IgD-negative memory B cell (primary cell): ENCODE measurements around the gene PDHA1. TPM values are rescaled to one million over a fixed set of nuclear protein-coding genes. Genes with fewer than 3 reads are reported as not detected.

Experiments used
- H3K27ac Mint-ChIP-seq, 3 donors: one replicate each; pipeline ENCODE4 v1.8.0; 2020 to 2022; ENCODE audit warnings: mild to moderate bottlenecking in 3 of 3, mixed read lengths in 3 of 3, moderate library complexity in 1 of 3
- H3K27me3 Mint-ChIP-seq: one replicate; pipeline ENCODE4 v1.8.0; 2021; ENCODE audit warnings: mixed read lengths
- H3K36me3 Mint-ChIP-seq: one replicate; pipeline ENCODE4 v1.8.0; 2020; ENCODE audit warnings: mild to moderate bottlenecking, mixed read lengths
- H3K4me1 Mint-ChIP-seq, 3 donors: one replicate each; pipeline ENCODE4 v1.8.0; 2020 to 2022; ENCODE audit warnings: mixed read lengths in 3 of 3, mild to moderate bottlenecking in 1 of 3
- H3K4me3 Mint-ChIP-seq, 4 donors: one replicate each; pipeline ENCODE4 v1.8.0; 2020 to 2022; ENCODE audit warnings: mild to moderate bottlenecking in 4 of 4, mixed read lengths in 4 of 4, moderate library complexity in 3 of 4
- H3K9me3 Mint-ChIP-seq, 3 donors: one replicate each; pipeline ENCODE4 v1.8.0; 2020 to 2021; ENCODE audit warnings: mixed read lengths in 3 of 3, mild to moderate bottlenecking in 1 of 3
- polyA plus RNA-seq: library from polyadenylated mRNA; unstranded; fragments of 300-500 nt; fragmentation: Illumina TruSeq; gene quantifications from one replicate; pipeline ENCODE4 v1.2.3, GENCODE V29; 2021

PDHA1 gene
- polyA plus RNA-seq: 96.4 TPM

DNA sequence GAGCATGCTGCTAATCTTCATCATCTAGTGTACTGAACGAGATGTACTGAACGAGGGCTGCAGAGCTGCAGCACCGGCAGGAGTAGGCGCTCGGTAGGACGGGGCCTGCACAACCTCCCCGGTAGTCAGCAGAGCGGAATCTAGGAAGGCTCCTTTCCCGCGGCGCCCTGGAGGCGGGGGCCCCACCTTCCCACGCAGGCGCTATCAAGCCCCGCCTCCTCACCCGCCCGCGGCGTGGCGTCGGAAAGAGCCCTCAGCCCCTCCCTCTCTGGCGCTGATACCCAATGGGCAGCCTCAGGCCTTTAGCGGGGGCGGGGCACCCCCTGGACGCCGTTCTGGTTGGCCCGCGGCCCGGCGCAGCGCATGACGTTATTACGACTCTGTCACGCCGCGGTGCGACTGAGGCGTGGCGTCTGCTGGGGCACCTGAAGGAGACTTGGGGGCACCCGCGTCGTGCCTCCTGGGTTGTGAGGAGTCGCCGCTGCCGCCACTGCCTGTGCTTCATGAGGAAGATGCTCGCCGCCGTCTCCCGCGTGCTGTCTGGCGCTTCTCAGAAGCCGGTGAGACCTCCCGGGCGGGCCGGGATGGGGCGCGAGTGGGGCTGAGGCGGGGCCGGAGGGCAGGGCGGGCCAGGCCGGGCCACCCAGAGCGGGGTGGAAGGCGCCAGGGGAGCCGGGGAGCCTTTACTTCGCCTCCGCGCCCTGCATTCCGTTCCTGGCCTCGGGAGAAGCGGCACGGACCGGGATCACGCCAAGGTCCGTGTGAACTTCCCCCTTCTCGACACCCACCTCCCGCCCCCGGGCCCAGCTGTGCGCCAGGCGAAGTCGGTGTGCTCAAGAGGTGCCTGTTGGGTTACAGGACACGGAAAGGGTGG lies at the start of gene PDHA1:
PDHA1 (plus strand) TSS at position 393 of the 874 bp plus-strand sequence; CDS start at position 504, 111 bp downstream.
- H3K9me3 Mint-ChIP-seq: no peaks in the 10 kb centered on the region
- peaks cover 2% of the 10 kb centered on the region for H3K27me3 Mint-ChIP-seq
- peak within 1 kb of the TSS; percentile 86 to 95 (median 94) for H3K4me3 Mint-ChIP-seq
- peak within 1 kb of the TSS; percentile 73 to 92 (median 73) for H3K27ac Mint-ChIP-seq
- peaks cover 3% of the 10 kb centered on the region for H3K36me3 Mint-ChIP-seq
- H3K4me1 Mint-ChIP-seq: peaks cover 5 to 14% (median 7%) of the 10 kb centered on the region in 3 donors

DNA sequence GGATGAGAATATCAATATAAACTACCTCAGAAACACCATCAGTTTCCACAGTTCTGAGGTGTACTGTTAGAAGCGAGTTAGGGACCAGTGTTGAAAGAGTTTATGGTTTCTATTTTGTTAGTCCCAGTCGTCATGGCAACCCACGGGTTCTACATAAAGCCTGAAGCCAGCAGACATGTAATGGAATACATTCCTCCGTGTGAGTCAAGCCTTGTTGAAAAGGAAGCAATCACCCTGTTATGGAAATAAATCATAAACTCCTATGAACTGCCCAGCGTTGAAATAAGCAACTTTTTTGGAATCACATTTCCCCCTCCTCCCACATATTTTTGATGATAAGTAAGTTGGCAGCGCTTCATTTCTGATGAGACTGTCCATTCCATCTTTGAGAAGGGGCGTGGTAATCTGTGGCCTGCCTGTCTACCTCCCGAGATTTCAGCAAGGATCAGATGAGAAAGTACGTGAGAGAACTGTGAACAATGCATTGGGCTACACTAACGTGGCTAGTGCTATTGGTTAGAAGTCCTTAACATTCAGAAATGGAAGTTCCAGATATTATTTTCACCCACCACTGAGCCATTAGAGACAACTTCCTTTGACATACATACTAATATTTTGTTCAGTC lies 40.4 kb upstream of the PDHA1 start:
- H3K4me1 Mint-ChIP-seq: no peaks in the 10 kb centered on the region
- no peak overlapping the region for H3K4me3 Mint-ChIP-seq
- H3K27ac Mint-ChIP-seq: no peak overlapping the region
- H3K36me3 Mint-ChIP-seq: no peaks in the 10 kb centered on the region
- peaks cover 3% of the 10 kb centered on the region for H3K27me3 Mint-ChIP-seq
- no peaks in the 10 kb centered on the region for H3K9me3 Mint-ChIP-seq

DNA sequence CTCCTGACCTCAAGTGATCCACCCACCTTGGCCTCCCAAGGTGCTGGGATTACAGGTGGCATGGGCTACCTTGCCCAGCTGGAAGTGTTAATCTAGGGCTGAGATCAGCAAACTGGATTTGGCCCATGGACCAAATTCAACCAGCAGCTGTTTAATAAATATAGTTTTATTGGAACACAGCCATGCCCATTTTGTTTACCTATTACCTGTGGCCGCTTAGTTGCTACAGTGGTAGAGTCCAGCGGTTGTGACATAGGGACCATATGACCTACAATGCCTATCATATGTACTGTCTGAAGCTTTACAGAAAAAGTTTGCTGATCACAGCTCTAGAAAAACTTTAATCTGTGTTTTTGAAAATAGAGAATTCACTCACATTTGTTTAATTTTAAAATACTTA lies 17.2 kb upstream of the PDHA1 start:
- Mint-ChIP-seq H3K27ac (no peak overlapping the region), H3K4me3 (no peak overlapping the region), H3K36me3 (peaks cover 1% of the 10 kb centered on the region), H3K4me1 (peaks cover 0 to 2% (median 0%) of the 10 kb centered on the region in 3 donors), H3K9me3 (peaks cover 0 to 6% (median 0%) of the 10 kb centered on the region in 3 donors), H3K27me3 (no peaks in the 10 kb centered on the region)

DNA sequence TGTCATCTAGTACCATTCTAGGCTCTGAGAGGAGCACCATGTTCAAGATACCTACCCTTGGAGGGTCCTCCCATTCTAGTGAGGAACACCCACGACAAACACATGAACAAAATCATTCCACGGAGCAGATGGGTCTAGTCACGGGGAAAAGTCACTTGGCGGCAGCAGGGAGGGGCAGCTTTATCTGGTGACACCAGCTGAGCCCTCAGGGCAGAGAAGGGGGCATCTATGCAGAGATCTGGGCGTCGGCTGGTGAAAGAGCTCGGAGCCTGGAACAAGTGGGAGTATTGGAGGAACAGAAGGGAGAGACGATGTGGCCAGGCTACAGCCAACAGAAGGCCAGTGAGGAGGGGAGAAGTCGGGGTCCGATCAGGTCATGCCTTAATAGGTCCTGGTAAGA lies 11.9 kb upstream of the PDHA1 start:
- Mint-ChIP-seq H3K9me3 (peaks cover 1 to 4% (median 2%) of the 10 kb centered on the region in 3 donors), H3K27me3 (no peaks in the 10 kb centered on the region), H3K27ac (no peak overlapping the region), H3K36me3 (no peaks in the 10 kb centered on the region), H3K4me3 (no peak overlapping the region), H3K4me1 (peaks cover 2 to 5% (median 2%) of the 10 kb centered on the region in 3 donors)

DNA sequence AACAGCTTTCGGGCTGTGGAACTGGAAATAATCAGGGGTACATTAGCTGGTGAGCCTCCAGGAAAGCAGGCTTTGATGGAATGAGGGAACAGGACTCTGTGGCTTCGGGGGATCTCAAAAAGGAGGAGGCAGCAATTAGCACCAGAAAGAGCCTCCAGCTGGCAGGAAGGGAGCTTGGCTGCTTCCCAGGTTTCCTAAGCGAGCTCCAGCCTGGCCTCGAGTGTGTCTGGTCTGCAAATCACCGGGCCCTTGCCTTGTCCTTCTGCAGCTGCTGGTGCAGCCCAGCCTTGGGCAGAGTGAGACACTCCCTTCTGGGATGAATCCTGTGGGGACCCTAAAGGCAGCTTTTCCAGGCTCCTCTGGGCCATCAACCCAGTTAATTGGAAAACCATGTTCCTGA lies 10.7 kb upstream of the PDHA1 start:
- H3K27me3 Mint-ChIP-seq: no peaks in the 10 kb centered on the region
- H3K4me3 Mint-ChIP-seq: no peak overlapping the region
- peaks cover 1 to 4% (median 2%) of the 10 kb centered on the region in 3 donors for H3K9me3 Mint-ChIP-seq
- H3K27ac Mint-ChIP-seq: no peak overlapping the region
- H3K36me3 Mint-ChIP-seq: no peaks in the 10 kb centered on the region
- H3K4me1 Mint-ChIP-seq: peaks cover 2 to 5% (median 2%) of the 10 kb centered on the region in 3 donors

DNA sequence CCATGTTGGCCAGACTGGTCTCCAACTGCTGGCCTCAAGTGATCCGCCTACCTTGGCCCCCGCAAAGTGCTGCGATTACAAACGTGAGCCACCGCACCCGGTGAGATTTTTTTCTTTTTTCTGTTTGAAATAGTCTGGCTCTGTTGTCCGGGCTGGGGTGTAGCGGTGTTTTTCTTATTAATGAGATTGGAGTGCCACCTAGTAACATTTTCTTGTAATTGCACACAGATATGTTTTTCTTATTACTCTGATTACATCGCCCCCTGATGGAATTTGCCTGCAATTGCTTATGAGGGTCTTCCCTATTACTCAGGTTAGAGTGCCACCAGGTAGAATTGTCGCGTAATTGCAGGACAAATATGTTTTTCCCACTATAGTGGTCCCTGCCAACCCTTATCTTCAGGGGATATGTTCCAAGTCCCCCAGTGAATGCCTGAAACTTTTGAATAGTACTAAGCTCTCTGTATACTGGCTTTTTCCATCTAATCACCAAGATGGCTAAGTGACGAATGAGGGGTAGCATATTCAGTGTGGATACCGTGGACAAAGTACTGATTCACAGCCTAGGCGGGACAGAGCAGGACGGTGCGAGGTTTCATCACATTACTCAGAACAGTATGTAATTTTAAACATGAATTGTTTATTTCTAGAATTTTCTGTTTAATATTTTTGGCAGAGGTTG lies 8.6 kb upstream of the PDHA1 start:
- Mint-ChIP-seq H3K9me3 (peaks cover 1 to 4% (median 2%) of the 10 kb centered on the region in 3 donors), H3K27ac (peak overlapping the region in 2 of 3 donors; percentile 69 to 86)

DNA sequence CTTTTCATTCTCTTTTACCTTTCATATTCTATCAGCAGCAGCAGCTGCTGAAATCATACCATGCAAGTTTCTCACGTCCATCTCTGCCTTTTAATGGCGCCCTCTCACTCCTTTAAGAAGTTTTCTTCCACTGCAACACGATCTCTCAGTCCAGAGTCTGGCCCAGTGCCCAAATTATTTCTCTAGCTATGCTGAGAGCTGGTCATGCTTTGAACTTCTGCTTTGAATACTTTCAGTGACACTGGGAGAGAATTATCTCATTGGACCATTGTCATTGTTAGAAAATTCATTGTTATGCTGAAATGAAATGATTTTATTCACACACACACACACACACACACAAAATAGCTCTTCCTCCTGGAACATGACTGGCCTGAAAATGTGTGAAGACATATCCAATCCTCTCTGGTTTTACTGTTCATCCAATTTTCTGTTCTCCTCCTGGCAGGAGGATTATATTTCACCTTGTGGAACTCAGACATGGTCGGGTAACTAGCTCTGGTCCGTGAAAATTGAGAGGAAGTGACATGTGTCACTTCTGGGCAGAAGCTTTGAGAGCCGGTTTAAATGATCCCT lies 1.3 kb upstream of the PDHA1 start:
- Mint-ChIP-seq H3K9me3 (no peaks in the 10 kb centered on the region), H3K27ac (no peak overlapping the region), H3K36me3 (peaks cover 3% of the 10 kb centered on the region), H3K27me3 (peaks cover 2% of the 10 kb centered on the region), H3K4me1 (peaks cover 4 to 9% (median 5%) of the 10 kb centered on the region in 3 donors), H3K4me3 (peak overlapping the region in 2 of 4 donors; percentile 69 to 92)

More for the DNA sequence above, 8.6 kb upstream of the PDHA1 start:
- Mint-ChIP-seq H3K27me3 (no peaks in the 10 kb centered on the region), H3K4me3 (peak overlapping the region in 1 of 4 donors; percentile 60), H3K4me1 (peaks cover 2 to 5% (median 2%) of the 10 kb centered on the region in 3 donors), H3K36me3 (no peaks in the 10 kb centered on the region)

DNA sequence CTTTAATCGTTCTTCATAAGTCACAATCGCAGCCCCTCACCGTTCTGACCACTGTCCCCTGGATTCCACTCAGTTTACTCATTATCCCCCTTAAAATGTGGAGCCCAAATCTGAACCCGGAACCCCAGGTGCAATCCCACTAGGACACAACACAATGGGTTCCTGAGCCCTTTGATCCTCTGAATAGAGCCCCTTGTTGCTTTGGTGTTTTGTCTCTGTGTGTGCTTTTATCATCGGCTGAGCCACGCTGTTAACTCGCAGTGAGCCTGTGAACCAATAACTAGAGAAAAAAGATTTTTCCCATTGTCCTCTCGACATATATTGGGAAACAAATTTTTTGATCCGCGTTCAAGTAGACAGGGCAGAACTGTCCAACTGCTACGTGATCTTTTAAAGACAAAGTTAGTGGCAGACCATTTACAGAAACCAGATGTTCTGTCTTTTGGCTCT lies 617 bp upstream of the PDHA1 start:
- peaks cover 2% of the 10 kb centered on the region for H3K27me3 Mint-ChIP-seq
- peak overlapping the region; percentile 73 to 88 (median 73) for H3K27ac Mint-ChIP-seq
- peak overlapping the region; percentile 86 to 95 (median 94) for H3K4me3 Mint-ChIP-seq
- H3K9me3 Mint-ChIP-seq: no peaks in the 10 kb centered on the region
- H3K36me3 Mint-ChIP-seq: peaks cover 3% of the 10 kb centered on the region
- H3K4me1 Mint-ChIP-seq: peaks cover 5 to 14% (median 7%) of the 10 kb centered on the region in 3 donors

DNA sequence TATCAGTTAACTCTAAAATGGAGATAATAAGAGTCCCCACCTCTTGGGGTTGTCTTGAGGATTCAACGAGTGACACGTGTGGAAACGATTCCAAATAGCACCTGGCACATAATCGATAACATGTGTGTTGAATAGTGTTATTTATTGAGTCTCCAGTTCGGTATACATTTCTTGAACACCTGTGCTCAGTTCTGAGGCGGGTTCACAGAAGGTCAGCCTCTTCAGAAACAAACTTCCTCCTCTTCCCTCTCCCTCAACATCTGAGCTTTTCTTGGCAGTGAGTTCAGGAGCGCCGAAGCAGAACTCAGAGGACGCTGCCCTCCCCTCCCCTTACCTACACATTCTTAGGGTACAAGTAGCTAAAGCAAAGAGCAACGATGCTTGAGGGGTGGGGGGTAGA lies 934 bp downstream of the PDHA1 start:
- Mint-ChIP-seq H3K9me3 (no peaks in the 10 kb centered on the region), H3K27ac (peak overlapping the region in 2 of 3 donors; percentile 73 to 92), H3K4me3 (peak overlapping the region; percentile 86 to 95 (median 94)), H3K27me3 (peaks cover 2% of the 10 kb centered on the region), H3K4me1 (peaks cover 6 to 14% (median 7%) of the 10 kb centered on the region in 3 donors), H3K36me3 (peaks cover 4% of the 10 kb centered on the region)

DNA sequence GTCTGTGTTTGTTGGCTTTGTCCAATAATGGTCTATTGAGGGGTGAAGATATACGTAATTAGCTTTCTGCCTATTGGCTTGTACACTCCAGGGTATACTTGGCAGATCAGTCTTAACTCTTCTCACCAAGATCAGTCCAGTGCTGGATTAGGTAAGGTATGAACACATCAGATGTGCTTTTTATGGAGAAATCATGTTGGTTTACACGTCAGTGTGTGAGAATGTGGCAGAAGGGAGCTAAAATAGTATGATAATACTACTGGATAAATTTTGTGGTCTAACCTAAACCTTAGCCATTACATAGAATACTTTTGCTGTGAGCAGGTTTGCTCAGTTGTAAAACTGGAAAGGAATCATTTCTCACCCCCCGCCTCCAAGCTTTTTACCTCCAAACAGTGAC lies 4.2 kb downstream of the PDHA1 start:
- peaks cover 14 to 22% (median 20%) of the 10 kb centered on the region in 3 donors for H3K4me1 Mint-ChIP-seq
- no peaks in the 10 kb centered on the region for H3K27me3 Mint-ChIP-seq
- H3K9me3 Mint-ChIP-seq: no peaks in the 10 kb centered on the region
- peak overlapping the region in 1 of 3 donors; percentile 77 for H3K27ac Mint-ChIP-seq
- no peak overlapping the region for H3K4me3 Mint-ChIP-seq
- peaks cover 6% of the 10 kb centered on the region for H3K36me3 Mint-ChIP-seq

DNA sequence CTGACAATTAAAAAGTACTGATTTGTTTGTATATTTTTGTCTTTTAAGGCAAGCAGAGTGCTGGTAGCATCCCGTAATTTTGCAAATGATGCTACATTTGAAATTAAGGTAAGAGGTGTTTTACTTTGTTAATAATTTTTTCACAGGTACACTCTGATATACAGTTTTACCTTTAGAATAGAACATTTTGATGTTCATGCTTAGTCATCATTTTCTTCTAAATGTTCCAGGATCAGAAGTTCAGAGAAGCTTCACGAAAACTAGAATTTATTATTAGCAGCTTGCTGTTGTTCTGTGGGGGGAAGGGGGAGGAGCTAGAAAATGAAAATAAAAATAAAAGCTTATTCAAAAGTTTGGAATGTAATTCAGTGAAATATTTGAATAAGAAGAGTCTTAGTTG lies 5.5 kb downstream of the PDHA1 start:
- Mint-ChIP-seq H3K27me3 (no peaks in the 10 kb centered on the region), H3K9me3 (no peaks in the 10 kb centered on the region), H3K4me3 (no peak overlapping the region), H3K36me3 (peaks cover 6% of the 10 kb centered on the region), H3K27ac (no peak overlapping the region), H3K4me1 (peaks cover 14 to 18% (median 15%) of the 10 kb centered on the region in 3 donors)

DNA sequence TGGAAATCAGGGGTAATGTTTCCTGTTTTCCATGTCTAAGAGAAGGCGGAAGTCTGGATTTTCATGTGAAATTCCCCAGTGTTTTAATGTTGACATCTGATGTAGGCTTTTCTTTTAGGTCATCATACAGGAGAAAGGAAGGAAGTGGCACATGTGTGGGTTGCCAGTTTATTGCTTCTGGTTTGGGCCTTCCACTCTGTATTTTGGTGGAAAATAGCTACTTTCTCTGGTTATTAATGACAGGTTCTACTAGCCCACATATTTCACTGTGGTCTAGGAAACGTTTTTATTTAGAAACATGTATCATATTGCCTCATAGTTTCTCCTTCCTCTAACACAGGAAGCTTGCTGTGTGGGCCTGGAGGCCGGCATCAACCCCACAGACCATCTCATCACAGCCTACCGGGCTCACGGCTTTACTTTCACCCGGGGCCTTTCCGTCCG lies 7.2 kb downstream of the PDHA1 start:
- H3K36me3 Mint-ChIP-seq: peaks cover 6% of the 10 kb centered on the region
- peaks cover 14 to 17% (median 15%) of the 10 kb centered on the region in 3 donors for H3K4me1 Mint-ChIP-seq
- peak overlapping the region in 2 of 4 donors; percentile 8 to 10 for H3K4me3 Mint-ChIP-seq

DNA sequence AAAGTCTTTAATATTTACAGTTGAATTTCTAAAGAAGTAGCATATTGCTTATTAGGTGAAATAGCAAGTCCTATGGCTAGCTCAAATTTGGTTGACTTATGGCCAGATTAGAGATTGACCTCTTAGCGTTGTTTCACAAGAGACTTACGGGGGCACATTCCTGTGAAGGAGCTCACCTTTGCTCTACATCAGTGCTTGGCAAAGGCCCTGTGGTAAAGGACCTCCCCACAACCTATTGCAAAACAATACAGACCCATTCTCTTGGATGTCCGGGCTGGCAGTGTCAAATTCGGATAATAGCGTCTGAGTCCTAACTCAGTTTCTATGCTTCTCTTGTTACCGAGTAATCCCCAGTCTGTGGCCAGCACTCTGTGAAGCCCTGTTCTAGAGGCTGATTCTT lies 10.9 kb downstream of the PDHA1 start:
- Mint-ChIP-seq H3K36me3 (peaks cover 5% of the 10 kb centered on the region), H3K27me3 (no peaks in the 10 kb centered on the region), H3K4me3 (no peak overlapping the region), H3K4me1 (peaks cover 7 to 14% (median 9%) of the 10 kb centered on the region in 3 donors), H3K27ac (no peak overlapping the region), H3K9me3 (no peaks in the 10 kb centered on the region)

More for the DNA sequence above, 7.2 kb downstream of the PDHA1 start:
- Mint-ChIP-seq H3K27ac (peak overlapping the region; percentile 41 to 94 (median 66)), H3K27me3 (no peaks in the 10 kb centered on the region), H3K9me3 (no peaks in the 10 kb centered on the region)

DNA sequence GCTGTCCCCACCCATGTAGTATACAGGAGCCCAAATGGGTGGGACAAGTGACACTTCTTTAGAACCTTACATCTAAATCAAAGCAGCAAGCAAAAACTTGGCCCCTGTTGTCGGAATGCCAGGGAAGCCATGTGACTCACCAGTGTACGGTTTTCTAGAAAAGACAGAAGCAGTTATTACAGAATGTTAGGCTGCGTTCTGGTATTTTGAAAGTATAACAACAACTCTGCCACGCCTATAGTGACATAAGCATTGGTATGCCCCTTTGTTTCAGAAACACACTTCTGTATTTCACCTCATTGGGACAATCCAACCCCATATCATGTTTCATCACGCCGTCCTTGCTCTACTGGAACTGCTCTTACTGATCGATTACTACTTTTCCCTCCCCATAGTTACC lies 14.8 kb downstream of the PDHA1 start:
- no peaks in the 10 kb centered on the region for H3K36me3 Mint-ChIP-seq
- no peak overlapping the region for H3K27ac Mint-ChIP-seq

More for the DNA sequence above, 14.8 kb downstream of the PDHA1 start:
- Mint-ChIP-seq H3K9me3 (no peaks in the 10 kb centered on the region), H3K4me1 (no peaks in the 10 kb centered on the region), H3K27me3 (no peaks in the 10 kb centered on the region), H3K4me3 (no peak overlapping the region)
